GM23248 (cell line): ENCODE data around the gene FOXD4L3.
"Not testable (repeated sequence)": the region's sequence is repeated elsewhere in the genome, so short reads cannot be mapped to it uniquely, and the experiment has no call there.

Experiments
- EZH2 ChIP-seq: fragments of 200-600 bp; sonication (generic); IDR thresholded peaks from 2 replicates; pipeline ENCODE4 v1.6.1; 2018; ENCODE audit warnings: antibody characterized with exemption, mild to moderate bottlenecking; ENCODE audit not compliant: insufficient read depth, poor library complexity, severe bottlenecking
- EZH2phosphoT487 ChIP-seq: fragments of 200-600 bp; sonication (generic); IDR thresholded peaks from 2 replicates; pipeline ENCODE4 v1.6.1; 2018; ENCODE audit warnings: antibody characterized with exemption, moderate library complexity, mild to moderate bottlenecking, low read depth; ENCODE audit not compliant: insufficient read depth

DNA sequence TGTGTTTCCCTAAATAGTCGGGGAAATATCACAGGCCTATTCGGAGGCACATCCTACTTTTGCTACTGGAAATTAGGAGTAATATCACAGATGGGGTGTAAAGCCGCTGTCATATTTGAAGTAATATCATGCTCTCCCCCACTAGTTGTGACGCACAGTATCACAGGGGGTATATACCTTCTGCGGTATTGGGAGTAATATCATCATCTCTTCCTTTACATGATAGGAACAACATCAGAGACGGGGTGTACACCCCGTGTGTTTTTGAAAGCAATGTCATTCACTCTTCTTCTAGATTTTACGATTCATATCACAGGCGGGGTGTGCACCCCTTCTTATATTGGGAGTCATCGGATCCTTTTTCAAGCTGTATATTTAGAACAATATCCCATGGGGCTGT is 15.5 kb downstream of the FOXD4L3 start:
- not testable (repeated sequence) for TF ChIP-seq EZH2, EZH2phosphoT487
